HG02943 (cell line): ENCODE measurements around the gene TLE3.

Source experiments
- ATAC-seq: cut with Tn5 transposase; IDR thresholded peaks from one replicate; pipeline ENCODE4 v1.9.1; 2021; ENCODE audit warnings: mild to moderate bottlenecking, low read depth, moderate library complexity; ENCODE audit not compliant: unreplicated experiment

TLE3 gene

DNA sequence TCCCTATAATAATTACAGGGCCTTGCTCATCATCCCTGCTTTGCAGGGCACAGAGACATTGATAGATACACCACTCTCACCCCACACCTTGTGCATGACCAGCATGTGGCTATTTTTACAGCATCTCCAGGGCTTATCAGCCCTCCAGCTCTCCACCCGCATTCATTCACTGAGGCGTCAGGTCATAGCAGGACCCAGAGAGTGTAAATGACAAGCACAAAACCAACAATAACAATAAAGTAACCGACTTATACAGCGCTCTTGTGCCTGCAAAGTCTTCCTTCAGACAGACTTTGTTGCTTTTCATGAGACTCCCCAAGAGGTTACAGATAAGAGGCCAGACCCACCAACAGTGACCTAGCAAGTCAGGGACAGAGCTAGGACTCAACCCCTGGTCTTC lies 80.7 kb downstream of the TLE3 start:
- no peak for ATAC-seq

DNA sequence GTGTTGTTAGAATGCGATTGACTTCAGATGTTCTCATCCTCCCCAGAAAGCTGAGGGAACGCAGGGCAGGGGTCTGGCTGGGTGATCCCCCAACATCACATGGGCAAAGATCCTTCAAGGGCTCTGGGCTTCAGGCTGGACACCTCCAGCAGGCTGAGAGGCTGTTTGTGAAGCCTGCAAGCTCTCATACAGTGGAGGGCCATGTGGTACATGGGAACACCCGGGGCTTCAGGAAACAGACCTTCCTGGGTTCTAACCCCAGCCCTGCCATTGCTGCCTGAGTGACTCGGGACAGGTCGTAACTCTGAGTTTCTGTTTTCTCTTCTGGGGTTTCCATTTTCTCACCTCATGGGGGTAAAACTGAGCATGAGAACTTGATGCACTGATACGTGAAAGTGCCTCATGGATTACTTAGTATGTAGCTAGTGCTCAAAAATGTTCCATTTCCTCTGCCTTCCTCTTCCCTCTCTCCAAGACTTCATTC lies 81.2 kb downstream of the TLE3 start:
- no peak for ATAC-seq

DNA sequence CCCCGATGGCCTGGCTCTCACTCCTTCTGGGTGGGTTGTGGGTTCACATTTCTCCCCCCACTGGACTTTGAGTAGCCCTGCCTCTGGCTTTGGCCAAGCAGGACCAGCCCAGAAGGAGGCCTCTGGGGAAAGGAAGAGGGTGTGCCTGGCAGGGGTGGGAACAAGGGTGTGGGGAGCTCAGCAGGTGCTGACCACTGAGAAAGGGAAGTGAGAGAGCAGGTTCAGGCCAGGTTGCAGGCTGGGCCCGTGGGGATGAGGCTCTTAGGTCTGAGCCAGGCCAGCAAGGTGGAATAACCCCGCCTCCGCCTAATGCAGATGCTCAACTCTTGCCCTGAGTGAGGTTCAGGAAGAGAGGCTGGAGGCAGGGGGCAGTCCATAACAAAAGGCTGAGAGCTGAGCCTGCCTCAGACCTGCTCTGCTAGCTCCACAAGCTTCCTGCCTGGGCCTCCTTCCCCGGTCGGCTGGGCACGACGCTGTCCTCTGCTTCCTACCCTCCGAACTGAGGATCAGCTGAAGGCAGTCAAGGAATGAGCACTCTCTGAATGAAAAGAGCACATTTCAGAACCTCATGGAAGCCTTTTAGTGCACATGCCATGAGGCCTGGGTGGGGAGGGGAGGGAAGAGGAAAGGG lies 82.7 kb downstream of the TLE3 start:
- peak; percentile 71 for ATAC-seq

DNA sequence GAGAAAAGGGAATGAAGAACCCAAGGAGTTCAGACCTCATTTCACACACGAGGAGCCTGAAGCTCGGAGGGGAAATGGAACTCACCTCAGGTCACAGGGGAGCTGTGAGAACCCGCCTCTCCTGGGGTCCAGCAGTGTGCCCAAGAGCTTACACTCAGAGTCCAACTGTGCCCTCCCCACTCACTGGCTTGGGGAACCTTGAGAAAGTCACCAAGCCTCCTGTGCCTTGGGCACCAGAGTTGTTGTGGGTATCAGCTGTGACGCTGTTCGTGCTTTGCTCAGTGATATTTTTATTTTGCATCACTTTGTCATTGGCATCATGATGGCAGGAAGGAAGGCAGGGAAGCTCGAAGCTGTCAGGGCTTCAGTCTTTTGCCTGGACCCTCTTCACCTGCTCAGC lies 83.4 kb downstream of the TLE3 start:
- ATAC-seq, result no peak

DNA sequence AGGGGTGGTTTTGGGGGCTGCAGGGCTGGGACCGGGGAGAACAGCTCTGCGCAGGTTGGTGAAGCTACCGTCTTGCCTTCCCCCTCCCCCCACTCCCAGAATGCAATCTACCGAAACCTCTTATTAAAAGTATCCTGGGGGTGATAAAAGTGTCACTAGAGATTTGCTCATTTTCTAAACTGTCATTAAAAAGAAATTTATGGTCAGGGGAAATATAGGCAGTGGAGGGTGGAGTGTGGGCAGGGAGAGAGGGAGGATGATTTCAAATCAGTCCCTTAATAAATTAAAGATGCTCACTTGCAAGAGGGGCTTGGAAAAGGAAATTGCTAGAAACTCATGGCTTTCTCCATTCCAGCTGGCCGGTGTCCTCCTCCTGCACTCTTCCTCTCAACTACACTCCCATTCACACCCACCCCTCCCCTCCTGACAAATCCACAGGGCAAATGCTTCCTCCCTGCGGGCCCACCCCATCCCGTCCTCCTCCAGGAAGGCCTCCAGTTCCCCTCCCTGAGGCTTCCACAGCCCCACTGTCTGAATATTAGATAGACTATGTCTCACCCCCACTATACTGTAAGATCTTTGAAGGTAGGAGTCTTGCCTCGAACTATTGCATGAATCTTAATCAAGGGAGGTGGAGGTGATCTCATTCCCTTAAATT lies 83.9 kb downstream of the TLE3 start:
- no peak for ATAC-seq

DNA sequence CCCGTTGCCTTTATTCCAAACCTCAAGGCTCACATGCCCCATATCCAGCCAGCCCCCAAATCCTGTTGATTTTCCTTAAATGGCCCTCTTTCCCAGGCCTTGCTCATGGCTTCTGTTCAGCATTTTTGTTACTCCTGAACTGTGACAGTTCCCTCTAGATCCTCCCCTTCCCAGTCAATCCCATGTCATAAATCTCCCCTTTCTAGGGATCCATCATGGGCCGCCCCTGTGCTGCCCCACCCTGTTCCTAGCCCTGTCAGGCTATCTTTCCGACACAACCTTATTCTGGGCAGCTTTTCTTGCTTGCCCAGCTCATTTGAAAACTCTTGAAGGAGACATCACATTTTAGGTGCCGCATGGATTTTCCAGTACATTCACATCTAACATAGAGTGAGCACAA lies 84.8 kb downstream of the TLE3 start:
- ATAC-seq, result no peak

DNA sequence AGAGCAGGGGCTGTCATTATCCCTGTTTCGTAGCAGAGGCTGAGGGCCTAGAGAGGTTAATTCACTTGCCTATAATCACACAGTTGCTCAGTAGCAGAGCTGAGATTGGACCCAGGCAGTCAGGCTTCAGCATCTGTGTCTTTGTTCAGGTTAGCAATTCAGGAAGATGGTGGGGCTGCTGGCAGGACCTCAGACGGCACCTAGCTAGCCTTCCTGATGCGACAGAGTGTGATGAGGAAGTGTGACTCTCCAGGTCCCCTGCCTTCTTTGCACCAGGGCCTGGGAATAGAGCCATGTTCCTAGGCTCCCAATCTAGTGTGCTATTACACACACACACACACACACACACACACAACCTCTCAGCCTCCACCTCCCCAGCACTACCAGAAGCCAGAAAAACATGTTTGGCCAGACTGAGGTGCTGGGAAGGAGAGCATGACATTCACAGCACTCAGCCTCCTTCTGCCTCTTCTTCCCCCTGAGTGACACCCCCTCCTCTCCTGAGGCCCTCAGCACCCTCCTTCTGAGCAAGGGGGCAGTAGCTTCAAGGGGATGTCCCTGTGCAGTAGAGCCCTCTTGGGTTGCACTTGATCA lies 88.9 kb downstream of the TLE3 start:
- no peak for ATAC-seq

DNA sequence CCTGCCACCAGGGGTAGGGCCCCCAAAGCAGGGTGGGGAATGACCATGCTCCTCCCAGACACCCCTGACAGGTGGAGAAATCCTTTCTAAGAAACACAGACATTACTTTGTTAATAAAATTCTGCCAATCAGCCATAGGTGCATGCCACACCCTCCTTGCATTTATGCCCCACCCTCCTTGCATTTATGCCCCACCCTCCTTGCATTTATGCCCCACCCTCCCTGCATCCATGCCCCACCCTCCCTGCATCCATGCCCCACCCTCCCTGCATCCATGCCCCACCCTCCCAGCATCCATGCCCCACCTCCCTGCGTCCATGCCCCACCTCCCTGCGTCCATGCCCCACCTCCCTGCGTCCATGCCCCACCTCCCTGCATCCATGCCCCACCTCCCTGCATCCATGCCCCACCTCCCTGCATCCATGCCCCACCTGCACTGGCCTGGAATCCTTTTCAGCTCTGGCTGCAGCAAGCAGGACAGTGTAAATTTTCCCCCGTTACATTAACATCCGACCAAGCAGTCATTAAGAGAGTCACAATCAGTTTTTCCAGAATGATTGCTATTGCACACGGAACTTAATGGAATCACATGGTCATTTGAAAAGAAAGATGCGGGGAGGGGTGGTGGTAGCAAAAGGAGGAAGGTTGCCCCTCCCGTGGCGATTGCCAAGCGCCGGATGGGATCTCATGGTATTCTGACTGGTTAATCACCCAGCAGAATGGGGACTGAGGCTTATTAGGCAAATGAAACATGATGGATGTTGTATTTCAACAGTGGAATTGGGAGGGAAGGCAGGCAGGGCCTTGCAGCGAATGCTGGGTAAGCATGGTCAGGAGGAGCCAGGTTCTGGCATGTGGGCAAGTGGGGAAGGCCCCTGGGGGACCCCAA lies 91.2 kb downstream of the TLE3 start:
- no peak for ATAC-seq

DNA sequence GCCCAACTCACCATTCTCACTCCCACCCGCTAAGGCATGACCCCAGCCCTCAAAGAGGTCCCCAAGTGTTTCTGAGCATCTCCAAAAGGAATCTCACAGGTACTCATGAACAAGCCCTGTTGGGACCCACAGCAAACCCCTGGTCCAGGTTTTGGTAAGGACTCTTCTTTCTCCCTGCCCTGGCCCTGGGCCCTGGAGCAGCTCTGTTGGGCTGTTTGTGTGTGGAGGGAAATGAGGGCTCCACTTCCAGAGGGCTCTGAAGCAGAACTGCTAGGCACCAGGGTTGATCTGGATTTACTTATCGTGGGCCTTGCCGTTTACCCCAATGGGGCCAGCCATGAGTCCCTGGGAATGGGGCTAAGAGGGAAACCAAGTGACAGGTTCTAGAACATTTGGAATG lies 92.9 kb downstream of the TLE3 start:
- ATAC-seq, result no peak

DNA sequence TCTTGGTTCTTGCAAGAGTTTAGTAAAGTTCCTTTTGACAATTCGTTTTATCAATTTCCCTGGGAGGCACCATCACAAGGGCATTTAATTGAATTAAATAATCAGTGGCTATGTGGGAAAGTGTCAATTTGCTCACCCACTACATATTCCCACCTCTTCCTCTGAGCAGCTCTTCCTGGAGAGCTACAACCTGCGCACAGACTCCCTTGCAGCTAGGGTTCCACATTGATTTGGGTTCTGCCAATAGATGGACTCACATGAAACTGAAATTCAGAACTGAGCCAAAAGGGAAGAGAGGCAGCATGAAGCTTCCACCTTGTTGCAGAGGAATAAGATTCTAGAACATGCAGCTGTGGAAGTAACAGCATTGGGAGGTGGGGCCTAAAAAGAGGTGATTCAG lies 94.8 kb downstream of the TLE3 start:
- ATAC-seq, result no peak

DNA sequence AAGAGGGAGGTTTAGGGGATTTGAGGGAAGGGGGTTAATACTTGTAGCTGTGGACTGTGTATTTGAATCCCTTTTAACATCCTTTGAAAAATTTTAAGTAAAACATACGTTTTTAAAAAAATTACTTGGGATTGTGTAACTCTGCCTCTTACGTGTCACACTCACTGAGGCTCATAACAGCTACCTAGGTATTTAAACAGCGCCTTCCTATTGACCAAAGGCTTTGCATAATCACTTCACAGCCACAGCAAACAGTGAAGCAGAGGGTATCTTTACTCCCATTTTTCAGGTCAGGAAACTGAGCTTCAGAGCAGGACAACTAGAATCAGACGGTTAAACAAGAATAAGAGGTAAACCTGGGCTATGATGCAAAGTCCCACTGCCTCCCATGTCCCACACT lies 95.9 kb downstream of the TLE3 start:
- no peak for ATAC-seq

DNA sequence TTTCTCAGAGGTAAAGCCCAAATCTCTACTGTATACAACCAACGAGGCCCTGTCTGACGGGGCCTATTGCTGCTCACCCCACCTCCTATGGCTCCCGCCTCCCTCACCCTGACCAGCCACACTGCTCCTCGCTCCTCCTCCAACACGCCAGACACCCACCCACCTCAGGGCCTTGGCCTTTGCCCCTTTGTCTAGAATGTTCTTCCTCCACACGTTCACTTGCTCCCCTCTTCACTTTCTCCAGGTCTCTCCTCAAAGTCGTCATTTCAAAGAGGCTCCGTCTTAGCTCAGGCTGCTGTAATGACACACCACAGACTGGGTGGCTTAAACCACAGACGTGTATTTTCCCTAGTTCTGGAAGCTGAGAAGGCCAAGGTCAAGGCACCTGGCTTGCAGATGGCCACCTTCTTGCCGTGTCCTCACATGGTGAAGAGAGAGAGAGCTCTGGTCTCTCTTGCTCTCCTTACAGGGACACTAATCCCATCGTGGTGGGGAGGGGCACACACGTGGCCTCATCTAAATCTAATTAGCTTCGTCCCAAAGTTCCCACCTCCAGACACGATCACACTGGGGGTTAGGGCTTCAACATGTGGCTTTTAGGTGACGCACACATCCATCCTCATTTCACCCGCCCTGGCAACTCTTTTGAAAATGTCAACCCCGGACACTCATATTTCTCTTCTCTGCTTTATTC lies 98.2 kb downstream of the TLE3 start:
- ATAC-seq, result no peak

DNA sequence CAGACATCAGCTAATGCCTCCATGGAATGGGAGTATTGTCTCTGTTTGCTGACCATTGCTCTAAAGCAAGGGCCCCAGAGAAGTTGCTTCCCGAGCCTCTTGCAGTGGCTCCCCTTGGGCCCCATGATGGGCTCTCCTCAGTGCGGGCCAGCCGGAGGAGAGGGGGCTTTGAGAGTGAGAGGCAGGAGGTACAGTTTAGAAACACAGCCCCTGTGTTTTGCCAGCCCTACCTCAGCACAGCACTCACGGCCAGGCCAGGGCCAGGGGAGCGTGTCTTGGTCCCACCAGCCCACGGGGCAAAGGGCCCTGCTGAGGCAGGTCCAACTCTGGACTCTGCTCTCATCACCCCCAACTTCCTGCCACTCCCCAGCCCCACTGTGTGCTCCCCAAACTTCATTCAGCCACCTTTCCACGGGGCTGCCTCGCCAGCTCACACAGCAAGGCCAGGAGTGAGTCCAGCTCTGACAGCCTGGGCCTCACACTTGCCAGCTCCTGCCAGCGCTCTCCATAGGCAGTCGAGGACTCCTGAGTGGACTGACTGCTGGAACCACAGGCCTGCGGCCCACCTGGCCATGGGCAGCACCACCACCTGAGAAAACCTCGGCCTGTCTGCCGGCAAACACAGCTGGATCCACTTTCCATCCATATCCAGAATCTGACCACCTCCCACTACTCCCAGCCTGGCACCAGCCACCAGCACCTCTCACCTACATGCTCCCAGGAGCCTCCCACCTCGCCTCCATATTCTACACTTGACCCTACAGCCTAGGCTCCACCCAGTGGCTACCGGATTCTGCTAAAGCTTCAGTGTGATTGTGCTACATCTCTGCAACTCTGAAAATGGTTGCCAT lies 99.0 kb downstream of the TLE3 start:
- ATAC-seq, result no peak

DNA sequence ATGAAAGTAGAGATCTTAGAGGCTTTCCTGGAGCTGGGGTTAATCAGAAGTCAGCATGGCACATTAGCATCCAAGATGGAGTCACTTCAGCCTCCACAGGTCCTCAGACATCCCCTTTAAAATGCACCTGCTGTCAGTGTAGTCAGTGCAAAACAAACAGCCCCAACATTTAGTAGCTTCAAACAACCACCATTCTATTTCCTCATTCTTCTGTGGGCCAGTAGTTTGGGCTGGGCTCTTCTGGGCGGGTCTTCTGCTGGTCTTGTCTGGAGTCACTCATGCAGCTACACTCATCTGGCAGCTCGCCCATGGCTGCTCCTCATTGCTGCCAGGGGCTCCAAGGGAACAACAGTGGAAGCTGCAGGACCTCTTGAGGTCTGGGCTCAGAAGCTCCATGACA lies 99.9 kb downstream of the TLE3 start:
- no peak for ATAC-seq
